B cell (primary cell): Measurements from ENCODE around the gene MRPS2. TPM values are rescaled to one million over a fixed set of nuclear protein-coding genes. Genes with fewer than 3 reads are reported as not detected.

Source experiments
- ATAC-seq: fragments of 200-7000 bp; cut with Tn5 transposase; one replicate; pipeline ENCODE4 v1.10.0; 2021; ENCODE audit warnings: low read depth, mild to moderate bottlenecking, moderate number of reproducible peaks, moderate library complexity
- CTCF ChIA-PET: fragments of 350-600 bp; sonication (Branson Sonifier 250); formaldehyde crosslinking; loops from one replicate; lab custom pipeline; 2021; ENCODE audit warnings: antibody characterized with exemption, inconsistent platforms; lab: Charles Lee
- POLR2A ChIA-PET: fragments of 350-600 bp; sonication (Branson Sonifier 250); formaldehyde crosslinking; loops from one replicate; lab custom pipeline; 2021; ENCODE audit warnings: antibody characterized with exemption; lab: Charles Lee
- DNase-seq: peaks from one replicate; pipeline ENCODE4 v3.0.0; 2013
- H2AFZ ChIP-seq: 2 replicates; pipeline ENCODE4 v1.6.1; 2012; ENCODE audit warnings: mild to moderate bottlenecking, low read depth, low read length; ENCODE audit not compliant: insufficient read depth, poor library complexity, severe bottlenecking
- H3K27ac ChIP-seq, 2 donors: 1 replicate in 1 of 2; 2 replicates in 1 of 2; pipeline ENCODE4 v1.5.1; 2012 to 2013; ENCODE audit warnings: low read length in 2 of 2, mild to moderate bottlenecking in 2 of 2, moderate library complexity in 1 of 2
- H3K27me3 ChIP-seq, 4 experiments: fragments of 200-600 bp in 1 of 4; sonication (generic) in 1 of 4; replicated peaks in 1 of 4; 1 replicate in 2 of 4; 2 replicates in 2 of 4; pipeline versions ENCODE4 v1.6.1 to v1.7.0; 2013 to 2016; ENCODE audit warnings: low read length in 3 of 4, mild to moderate bottlenecking in 2 of 4, mixed read lengths in 1 of 4, moderate library complexity in 1 of 4; ENCODE audit not compliant: insufficient read depth in 4 of 4, control insufficient read depth in 3 of 4; ENCODE audit errors: control extremely low read depth in 1 of 4
- H3K36me3 ChIP-seq, 2 experiments: replicated peaks in 1 of 2; 1 replicate in 1 of 2; 2 replicates in 1 of 2; pipeline versions ENCODE4 v1.6.1 to v1.7.1; 2013; ENCODE audit warnings: low read length in 1 of 2; ENCODE audit not compliant: insufficient read depth in 2 of 2, control insufficient read depth in 1 of 2; ENCODE audit errors: control extremely low read depth in 1 of 2, extremely low read depth in 1 of 2
- H3K4me1 ChIP-seq, 2 donors: fragments of 200-600 bp in 1 of 2; sonication (generic) in 1 of 2; 1 replicate in 1 of 2; 2 replicates in 1 of 2; pipeline versions ENCODE4 v1.5.1 to v1.6.1; 2013 to 2017; ENCODE audit warnings: low read length in 2 of 2; ENCODE audit not compliant: control insufficient read depth in 2 of 2, insufficient read depth in 2 of 2
- H3K4me2 ChIP-seq: replicated peaks from 2 replicates; pipeline ENCODE3; 2012; ENCODE audit warnings: mild to moderate bottlenecking, low read depth, low read length; ENCODE audit not compliant: poor library complexity, severe bottlenecking
- H3K4me3 ChIP-seq, 5 experiments: fragments of 200-600 bp in 1 of 5; sonication (generic) in 1 of 5; 1 replicate in 3 of 5; 2 replicates in 2 of 5; pipeline versions ENCODE4 v1.5.1 to v1.7.0; 2011 to 2016; ENCODE audit warnings: low read length in 4 of 5, mild to moderate bottlenecking in 4 of 5, low read depth in 2 of 5, control low read depth in 1 of 5, moderate library complexity in 1 of 5; ENCODE audit not compliant: insufficient read depth in 1 of 5; ENCODE audit errors: control extremely low read depth in 1 of 5, extremely low read depth in 1 of 5
- H3K79me2 ChIP-seq: fragments of 200-600 bp; sonication (generic); one replicate; pipeline ENCODE4 v1.6.0; 2016; ENCODE audit warnings: low read length; ENCODE audit not compliant: control insufficient read depth, insufficient read depth
- H3K9ac ChIP-seq: fragments of 200-600 bp; sonication (generic); 2 replicates; pipeline ENCODE4 v1.6.1; 2017; ENCODE audit warnings: mild to moderate bottlenecking, low read length, moderate library complexity
- H3K9me3 ChIP-seq, 3 donors: one replicate each; pipeline versions ENCODE4 v1.6.1 to v1.7.1; 2013; ENCODE audit warnings: low read length in 2 of 3; ENCODE audit not compliant: control insufficient read depth in 2 of 3, insufficient read depth in 1 of 3; ENCODE audit errors: control extremely low read depth in 1 of 3
- H4K20me1 ChIP-seq: 2 replicates; pipeline ENCODE4 v1.6.0; 2012; ENCODE audit warnings: mild to moderate bottlenecking, low read length; ENCODE audit not compliant: insufficient read depth, control insufficient read depth, poor library complexity, severe bottlenecking
- H3K27ac Mint-ChIP-seq: one replicate; pipeline ENCODE4 v1.8.0; 2021; ENCODE audit warnings: mixed read lengths
- H3K27me3 Mint-ChIP-seq: one replicate; pipeline ENCODE4 v1.8.0; 2021; ENCODE audit warnings: mixed read lengths
- H3K4me1 Mint-ChIP-seq: one replicate; pipeline ENCODE4 v1.8.0; 2021; ENCODE audit warnings: mixed read lengths
- H3K4me3 Mint-ChIP-seq: one replicate; pipeline ENCODE4 v1.8.0; 2021; ENCODE audit warnings: mixed read lengths
- H3K9me3 Mint-ChIP-seq: one replicate; pipeline ENCODE4 v1.8.0; 2022; ENCODE audit warnings: mixed read lengths; ENCODE audit not compliant: insufficient read depth
- EZH2 ChIP-seq: IDR thresholded peaks from 2 replicates; pipeline ENCODE4 v1.6.1; 2012; ENCODE audit warnings: borderline replicate concordance, low read depth, mild to moderate bottlenecking, moderate library complexity, low read length; ENCODE audit not compliant: insufficient read depth, poor library complexity, severe bottlenecking
- WGBS: methylation state at CpG from one replicate; pipeline ENCODE4 v1.1.5; 2013; ENCODE audit warnings: missing lambda C conversion rate; ENCODE audit not compliant: insufficient coverage; 5-methylcytosine and 5-hydroxymethylcytosine counted together
- intact Hi-C: fragments of 100-400 bp; cut with micrococcal nuclease; formaldehyde crosslinking; loops from one replicate; pipeline ENCODE4 v1.10.0; 2022
- polyA plus RNA-seq: library from polyadenylated mRNA; depleted of rRNA; stranded (reverse); fragments of >200 nt; gene quantifications from 2 replicates; pipeline ENCODE4 v1.2.3, GENCODE V29; 2012
- total RNA-seq, 2 donors: library from RNA; stranded (reverse); fragments of 120-200 nt in 1 of 2; gene quantifications; 1 replicate in 1 of 2; 2 replicates in 1 of 2; pipeline versions ENCODE4 v1.2.3 to v1.2.4, GENCODE V29; 2013 to 2022
- TF ChIP-seq, protein P1 (sequence below): fragments of 200-600 bp; IDR thresholded peaks from one replicate; pipeline ENCODE4 v1.8.0; 2022; ENCODE audit warnings: antibody characterized with exemption, mild to moderate bottlenecking

MRPS2 gene
- total and polyA plus RNA-seq, 2 donors (not counting 1 experiment from before 2014, with no cell fraction given), result 26.7 to 55.1 TPM

DNA sequence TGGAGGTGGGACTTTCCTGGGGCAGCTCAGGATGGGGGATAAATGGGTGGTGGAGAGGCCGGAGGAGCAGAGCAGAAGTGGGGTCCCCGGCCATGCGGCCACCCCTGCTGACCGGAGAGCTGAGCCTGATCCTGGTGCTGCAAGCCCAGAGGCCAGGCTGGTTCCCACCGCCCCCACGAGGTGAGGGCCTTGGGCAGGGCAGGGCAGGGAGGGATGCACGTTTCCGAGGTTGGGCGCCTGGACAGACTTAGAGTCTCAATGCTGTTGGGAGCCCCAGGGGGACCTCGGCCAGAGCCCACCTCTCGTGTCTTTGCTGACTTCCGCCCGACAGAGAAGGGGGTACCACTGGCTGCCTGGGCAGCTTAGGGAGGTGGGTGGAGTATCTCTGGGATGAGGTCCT lies 51.0 kb downstream of the MRPS2 start:
- Histone ChIP-seq H3K9ac (no peak overlapping the region), H3K27me3 (no peaks in the 10 kb centered on the region), H3K4me2 (no peak overlapping the region), H3K27ac (no peak overlapping the region), H3K9me3 (peaks cover 0 to 9% (median 0%) of the 10 kb centered on the region in 3 donors), H3K36me3 (no peaks in the 10 kb centered on the region), H2AFZ (no peak overlapping the region), H3K4me3 (no peak overlapping the region), H3K79me2 (no peaks in the 10 kb centered on the region), H3K4me1 (no peaks in the 10 kb centered on the region), H4K20me1 (no peaks in the 10 kb centered on the region)
- DNase-seq, result no peak
- Mint-ChIP-seq H3K4me1 (no peaks in the 10 kb centered on the region), H3K4me3 (no peak overlapping the region), H3K27me3 (no peaks in the 10 kb centered on the region), H3K27ac (no peak overlapping the region), H3K9me3 (peaks cover 3% of the 10 kb centered on the region)
- POLR2A ChIA-PET, result no interaction called here
- CTCF ChIA-PET, result no interaction called here
- no peak for TF ChIP-seq EZH2
- TF ChIP-seq, protein P1, sequence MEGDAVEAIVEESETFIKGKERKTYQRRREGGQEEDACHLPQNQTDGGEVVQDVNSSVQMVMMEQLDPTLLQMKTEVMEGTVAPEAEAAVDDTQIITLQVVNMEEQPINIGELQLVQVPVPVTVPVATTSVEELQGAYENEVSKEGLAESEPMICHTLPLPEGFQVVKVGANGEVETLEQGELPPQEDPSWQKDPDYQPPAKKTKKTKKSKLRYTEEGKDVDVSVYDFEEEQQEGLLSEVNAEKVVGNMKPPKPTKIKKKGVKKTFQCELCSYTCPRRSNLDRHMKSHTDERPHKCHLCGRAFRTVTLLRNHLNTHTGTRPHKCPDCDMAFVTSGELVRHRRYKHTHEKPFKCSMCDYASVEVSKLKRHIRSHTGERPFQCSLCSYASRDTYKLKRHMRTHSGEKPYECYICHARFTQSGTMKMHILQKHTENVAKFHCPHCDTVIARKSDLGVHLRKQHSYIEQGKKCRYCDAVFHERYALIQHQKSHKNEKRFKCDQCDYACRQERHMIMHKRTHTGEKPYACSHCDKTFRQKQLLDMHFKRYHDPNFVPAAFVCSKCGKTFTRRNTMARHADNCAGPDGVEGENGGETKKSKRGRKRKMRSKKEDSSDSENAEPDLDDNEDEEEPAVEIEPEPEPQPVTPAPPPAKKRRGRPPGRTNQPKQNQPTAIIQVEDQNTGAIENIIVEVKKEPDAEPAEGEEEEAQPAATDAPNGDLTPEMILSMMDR, result no peak
- 92% methylated on average over 13 of the region's 13 CpGs for WGBS
- ATAC-seq, result no peak
- intact Hi-C loops, result no loop called here

DNA sequence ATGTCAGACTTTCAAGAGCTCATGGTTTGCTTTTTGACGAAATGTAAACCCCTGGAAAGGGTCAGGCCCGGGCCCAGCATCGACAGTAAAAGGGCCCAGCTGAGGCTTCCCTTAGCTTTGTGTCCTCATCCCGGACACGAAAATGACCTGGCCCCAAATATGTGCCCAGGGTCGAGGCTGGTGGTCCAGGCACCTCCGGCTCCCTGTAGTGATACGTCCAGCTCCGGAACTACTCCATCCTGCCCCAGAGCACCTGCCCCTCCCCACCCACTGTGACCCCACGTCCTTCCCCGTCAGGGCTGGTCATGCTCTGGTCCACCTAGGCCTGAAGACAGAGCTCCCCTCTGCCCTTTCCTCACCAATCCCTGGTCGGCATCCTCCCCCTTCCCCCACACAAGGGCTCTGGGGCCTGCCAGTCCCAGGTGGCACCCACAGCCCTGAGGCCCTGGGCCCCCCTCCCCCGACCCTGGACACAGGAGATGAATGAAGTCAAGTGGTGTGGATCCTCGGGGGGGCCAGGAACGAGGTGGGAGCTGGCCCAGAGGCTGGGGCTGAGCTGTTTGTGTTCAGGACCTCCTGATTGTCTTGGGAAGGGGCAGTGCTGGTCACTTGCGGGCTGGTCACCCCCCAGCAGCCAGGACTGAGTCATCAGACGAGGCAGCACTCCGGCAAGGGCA lies 51.7 kb downstream of the MRPS2 start:
- no peak overlapping the region for H3K4me2 ChIP-seq

More for the DNA sequence above, 51.7 kb downstream of the MRPS2 start:
- Histone ChIP-seq H3K27ac (no peak overlapping the region), H3K4me1 (no peaks in the 10 kb centered on the region), H3K4me3 (no peak overlapping the region), H3K9ac (no peak overlapping the region), H4K20me1 (no peaks in the 10 kb centered on the region), H3K79me2 (no peaks in the 10 kb centered on the region), H3K9me3 (peaks cover 0 to 9% (median 0%) of the 10 kb centered on the region in 3 donors), H2AFZ (no peak overlapping the region), H3K36me3 (no peaks in the 10 kb centered on the region), H3K27me3 (no peaks in the 10 kb centered on the region)
- peaks cover 3% of the 10 kb centered on the region for H3K9me3 Mint-ChIP-seq
- no peak for TF ChIP-seq EZH2
- TF ChIP-seq, protein P1, result no peak
- ChIA-PET POLR2A (no interaction called here), CTCF (no interaction called here)
- no peaks in the 10 kb centered on the region for H3K4me1 Mint-ChIP-seq
- H3K4me3 Mint-ChIP-seq, result no peak overlapping the region
- no peak overlapping the region for H3K27ac Mint-ChIP-seq
- H3K27me3 Mint-ChIP-seq, result no peaks in the 10 kb centered on the region
- intact Hi-C loops, result no loop called here
- 85% methylated on average over 16 of the region's 18 CpGs for WGBS
- ATAC-seq, result no peak
- no peak for DNase-seq
